GM18873 (cell line): ENCODE results near the gene CARMIL1.

ENCODE experiments used
- ATAC-seq: cut with Tn5 transposase; IDR thresholded peaks from one replicate; pipeline ENCODE4 v1.9.1; 2021; ENCODE audit warnings: mild to moderate bottlenecking, moderate library complexity, moderate number of reproducible peaks; ENCODE audit not compliant: unreplicated experiment, low FRiP score

CARMIL1 gene

DNA sequence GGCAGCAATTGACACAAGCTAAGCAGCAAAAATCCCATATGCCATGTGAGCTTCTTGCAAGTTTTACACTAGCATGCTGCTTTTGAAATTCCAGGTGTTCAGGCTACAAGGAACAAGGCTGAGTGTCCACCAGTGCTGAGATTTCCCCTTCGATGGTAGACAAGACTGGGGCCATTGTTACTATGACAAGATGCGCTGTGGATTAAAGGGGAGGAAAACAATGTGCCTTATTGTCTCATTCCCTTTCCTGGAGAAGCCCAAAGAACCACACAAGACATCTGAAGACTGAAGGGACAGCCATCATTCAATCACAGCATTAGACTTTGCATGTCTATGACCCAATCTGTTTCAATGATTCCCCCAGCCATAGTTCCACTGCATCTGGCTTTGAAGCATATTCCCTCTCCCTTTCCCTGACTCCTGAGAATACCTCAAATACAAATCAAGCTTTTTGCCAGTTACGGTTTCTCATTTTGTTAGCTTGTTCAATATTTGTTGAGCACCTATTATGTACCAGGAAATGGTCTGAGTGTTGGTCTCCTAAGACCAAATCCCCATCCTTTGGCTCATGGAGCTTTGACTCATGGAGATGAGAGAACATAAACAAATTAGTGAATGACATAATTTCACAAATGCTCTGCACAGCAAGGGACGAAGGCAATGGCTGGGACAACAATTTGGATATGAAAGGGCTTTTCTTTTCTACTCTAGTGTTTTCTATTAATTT, 349.5 kb downstream of the CARMIL1 start:
- no peak for ATAC-seq

DNA sequence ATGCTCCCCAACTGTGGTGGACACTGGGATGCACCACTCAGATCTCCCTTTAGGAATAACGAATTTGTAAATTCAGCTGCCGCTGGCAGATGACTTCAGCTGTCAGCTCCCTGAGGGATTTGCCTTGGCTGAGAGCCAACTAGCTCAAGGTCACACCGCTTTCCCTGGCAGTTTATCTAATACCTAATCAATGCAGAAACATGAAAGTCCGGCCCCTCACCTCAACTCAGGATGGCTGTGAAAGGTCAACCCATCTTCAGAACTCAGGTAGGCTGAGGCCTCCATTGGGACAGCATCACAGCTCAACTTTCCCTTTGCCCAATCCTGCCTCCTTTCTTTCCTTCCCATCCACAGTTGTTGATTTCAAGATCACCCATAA, 350.0 kb downstream of the CARMIL1 start:
- ATAC-seq: no peak

GRCh38 chr6:25630508-25631278, 351.5 kb downstream of the CARMIL1 start:
- ATAC-seq: no peak

DNA sequence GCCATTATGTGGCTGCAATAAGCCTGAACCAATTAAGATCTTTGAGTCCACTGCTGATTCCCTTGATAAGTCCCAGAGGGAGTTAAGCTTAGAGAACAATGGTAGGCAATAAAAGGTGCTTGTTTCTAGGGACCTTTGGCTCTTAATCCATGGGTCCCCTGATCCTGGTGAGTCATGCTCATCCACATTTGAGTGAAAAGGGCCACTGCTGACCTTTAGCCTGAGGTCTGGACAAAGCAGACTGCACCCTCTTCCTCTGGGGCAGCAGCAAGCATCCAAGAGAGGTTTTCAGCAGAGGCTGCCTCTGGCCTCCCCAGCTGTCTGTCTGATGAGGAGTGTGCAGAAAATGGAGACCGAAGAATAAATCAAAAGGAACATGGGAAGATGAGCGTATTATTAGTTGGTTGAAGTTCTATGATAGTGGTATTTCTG, 356.7 kb downstream of the CARMIL1 start:
- no peak for ATAC-seq

GRCh38 chr6:25637211-25637610, 358.0 kb downstream of the CARMIL1 start:
- ATAC-seq: no peak

DNA sequence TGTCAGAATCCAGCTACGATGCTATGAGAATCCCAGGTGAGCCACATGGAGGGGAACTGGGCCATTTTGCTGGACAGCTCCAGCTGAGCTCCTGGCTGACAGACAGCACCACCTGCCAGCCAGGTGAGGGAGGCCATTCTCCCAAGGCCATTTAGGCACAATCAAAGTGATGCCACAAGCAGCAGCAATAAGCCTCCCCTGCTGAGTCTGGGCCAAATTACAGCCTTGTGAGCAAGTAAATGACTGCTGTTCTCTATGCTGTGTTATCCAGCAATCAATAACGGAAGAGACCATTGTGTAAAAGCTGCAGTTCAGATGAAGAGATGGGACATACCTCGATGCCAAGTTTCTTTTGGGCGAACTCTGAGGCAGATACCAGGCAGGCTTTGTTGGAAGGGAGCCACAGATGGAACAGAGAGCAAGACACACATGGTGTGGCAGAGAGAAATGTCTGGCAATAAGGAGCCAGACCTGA, 358.8 kb downstream of the CARMIL1 start:
- no peak for ATAC-seq

- no peak for ATAC-seq
Observed at GRCh38 chr6:25639653-25640052, 360.5 kb downstream of the CARMIL1 start.

- no peak for ATAC-seq
Observed at GRCh38 chr6:25640446-25640845, 361.3 kb downstream of the CARMIL1 start.

- no peak for ATAC-seq
Observed at GRCh38 chr6:25640891-25641290, 361.7 kb downstream of the CARMIL1 start.

GRCh38 chr6:25641377-25641776, 362.2 kb downstream of the CARMIL1 start:
- no peak for ATAC-seq

- no peak for ATAC-seq
Observed at GRCh38 chr6:25641940-25642666, 362.9 kb downstream of the CARMIL1 start.

GRCh38 chr6:25642667-25643328, 363.6 kb downstream of the CARMIL1 start:
- no peak for ATAC-seq

GRCh38 chr6:25645916-25646315, 366.7 kb downstream of the CARMIL1 start:
- no peak for ATAC-seq

GRCh38 chr6:25649611-25650010, 370.4 kb downstream of the CARMIL1 start:
- no peak for ATAC-seq

- ATAC-seq: no peak
Observed at GRCh38 chr6:25652007-25652515, 372.9 kb downstream of the CARMIL1 start, which contains the start of gene SCGN. Gene SCGN, plus strand, starts transcription at chr6:25652215. Its CDS starts 189 bp downstream, at chr6:25652404.

GRCh38 chr6:25655723-25656122, 376.5 kb downstream of the CARMIL1 start:
- no peak for ATAC-seq

DNA sequence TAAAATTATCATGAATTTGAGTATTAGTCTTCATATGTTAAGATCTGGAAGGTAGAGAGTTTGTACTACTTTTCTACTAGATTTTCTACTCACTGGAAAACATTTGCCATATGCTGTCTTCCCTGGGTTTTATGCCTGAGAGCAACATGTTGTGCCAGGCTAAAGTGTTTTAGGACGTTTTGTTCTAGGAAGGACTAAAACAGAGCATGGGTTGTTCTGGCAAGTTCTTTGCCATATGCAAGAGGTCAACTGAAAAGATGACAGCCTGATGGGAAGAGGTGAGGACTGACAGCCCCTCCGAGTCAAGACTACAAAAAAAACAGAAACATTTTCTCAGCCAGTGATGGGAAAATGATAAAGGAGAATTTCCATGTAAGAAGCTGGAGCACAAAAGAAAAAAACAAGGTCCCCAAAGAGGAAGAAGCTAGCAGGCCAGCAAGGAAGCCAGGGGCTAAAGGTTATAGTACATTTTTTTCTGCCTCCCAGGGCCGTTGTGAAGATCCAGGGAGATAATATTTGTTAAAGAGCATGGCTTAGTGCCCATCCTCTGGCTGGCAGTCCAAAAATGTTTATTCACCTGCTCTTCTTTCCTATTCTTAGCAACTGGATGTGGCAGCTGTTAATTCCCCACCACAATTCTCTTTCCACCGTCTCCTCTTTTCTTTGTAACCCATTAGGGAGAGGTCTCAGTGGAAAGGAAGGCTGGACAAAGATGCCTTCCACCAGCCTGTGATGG, 380.6 kb downstream of the CARMIL1 start:
- ATAC-seq: no peak

GRCh38 chr6:25660512-25660911, 381.3 kb downstream of the CARMIL1 start:
- no peak for ATAC-seq

GRCh38 chr6:25661129-25661779, 382.1 kb downstream of the CARMIL1 start:
- no peak for ATAC-seq
